Chondrocyte (in vitro differentiated cells): ENCODE measurements around the gene ADCY7. TPM values are rescaled to one million over a fixed set of nuclear protein-coding genes. Genes with fewer than 3 reads are reported as not detected.

Experiments
- DNase-seq: peaks from one replicate; pipeline ENCODE4 v3.0.0; 2021; ENCODE audit warnings: mixed read lengths, low spot score
- H3K27ac Mint-ChIP-seq: one replicate; pipeline ENCODE4 v1.8.0; 2021; ENCODE audit warnings: mild to moderate bottlenecking, moderate library complexity, mixed read lengths; ENCODE audit not compliant: unreplicated experiment
- H3K27me3 Mint-ChIP-seq: 2 replicates; pipeline ENCODE4 v1.8.0; 2021; ENCODE audit warnings: low read depth, mixed read lengths
- H3K36me3 Mint-ChIP-seq: 2 replicates; pipeline ENCODE4 v1.8.0; 2021; ENCODE audit warnings: low read depth, mixed read lengths
- H3K4me1 Mint-ChIP-seq: 2 replicates; pipeline ENCODE4 v1.8.0; 2021; ENCODE audit warnings: low read depth, mild to moderate bottlenecking, mixed read lengths
- H3K4me3 Mint-ChIP-seq: one replicate; pipeline ENCODE4 v1.8.0; 2021; ENCODE audit warnings: mild to moderate bottlenecking, moderate library complexity, mixed read lengths; ENCODE audit not compliant: unreplicated experiment
- H3K9me3 Mint-ChIP-seq: 2 replicates; pipeline ENCODE4 v1.8.0; 2021; ENCODE audit warnings: low read depth, mixed read lengths
- total RNA-seq: library from RNA; stranded (reverse); gene quantifications from 3 replicates; pipeline ENCODE4 v1.2.1, GENCODE V29; 2021
- TF ChIP-seq, protein P1 (sequence below): fragments of 200-600 bp; sonication (generic); IDR thresholded peaks from 2 replicates; pipeline ENCODE4 v1.5.0; 2021; ENCODE audit warnings: antibody characterized with exemption, mild to moderate bottlenecking, moderate library complexity

ADCY7 gene
- total RNA-seq, 1 donor from 2014 or later, result 9.1 TPM

DNA sequence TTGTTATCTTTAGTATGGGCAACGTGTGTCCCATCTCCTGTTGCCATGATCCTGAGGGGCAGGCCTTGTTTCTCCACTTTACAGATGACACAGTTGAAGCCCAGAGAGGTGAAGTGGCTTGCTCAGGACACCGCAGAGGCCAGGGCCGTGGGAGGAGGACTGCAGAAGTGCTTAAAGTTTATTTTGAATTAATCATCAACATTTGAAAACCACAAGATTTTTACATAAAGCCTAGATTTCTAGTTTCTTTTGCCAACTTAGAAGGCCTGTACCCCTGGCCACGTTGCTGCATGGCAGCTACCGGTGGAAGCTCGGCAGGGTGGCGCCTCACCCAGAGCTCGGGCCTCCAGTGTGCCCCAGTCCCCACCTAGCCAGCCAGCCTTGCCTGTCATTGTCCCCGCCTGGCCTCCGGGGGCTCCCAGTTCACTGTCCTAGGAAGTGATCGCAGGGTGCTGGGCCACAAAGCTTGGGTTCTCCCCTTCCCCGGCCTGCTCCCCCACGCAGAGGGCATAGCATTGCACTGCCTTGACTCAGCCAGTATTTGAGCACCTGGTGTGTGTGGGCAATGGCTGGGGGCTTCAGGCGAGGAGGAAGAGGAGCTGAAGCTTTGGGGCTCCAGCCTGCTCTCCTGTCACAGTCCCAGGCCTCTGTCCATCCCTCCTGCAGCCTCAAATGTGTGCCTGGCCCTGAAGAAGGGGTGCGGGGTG is 14.8 kb upstream of the ADCY7 start:
- H3K4me1 Mint-ChIP-seq, result peaks cover 24% of the 10 kb centered on the region
- TF ChIP-seq, protein P1, sequence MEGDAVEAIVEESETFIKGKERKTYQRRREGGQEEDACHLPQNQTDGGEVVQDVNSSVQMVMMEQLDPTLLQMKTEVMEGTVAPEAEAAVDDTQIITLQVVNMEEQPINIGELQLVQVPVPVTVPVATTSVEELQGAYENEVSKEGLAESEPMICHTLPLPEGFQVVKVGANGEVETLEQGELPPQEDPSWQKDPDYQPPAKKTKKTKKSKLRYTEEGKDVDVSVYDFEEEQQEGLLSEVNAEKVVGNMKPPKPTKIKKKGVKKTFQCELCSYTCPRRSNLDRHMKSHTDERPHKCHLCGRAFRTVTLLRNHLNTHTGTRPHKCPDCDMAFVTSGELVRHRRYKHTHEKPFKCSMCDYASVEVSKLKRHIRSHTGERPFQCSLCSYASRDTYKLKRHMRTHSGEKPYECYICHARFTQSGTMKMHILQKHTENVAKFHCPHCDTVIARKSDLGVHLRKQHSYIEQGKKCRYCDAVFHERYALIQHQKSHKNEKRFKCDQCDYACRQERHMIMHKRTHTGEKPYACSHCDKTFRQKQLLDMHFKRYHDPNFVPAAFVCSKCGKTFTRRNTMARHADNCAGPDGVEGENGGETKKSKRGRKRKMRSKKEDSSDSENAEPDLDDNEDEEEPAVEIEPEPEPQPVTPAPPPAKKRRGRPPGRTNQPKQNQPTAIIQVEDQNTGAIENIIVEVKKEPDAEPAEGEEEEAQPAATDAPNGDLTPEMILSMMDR, result peak; percentile 9
- no peak overlapping the region for H3K4me3 Mint-ChIP-seq
- H3K27me3 Mint-ChIP-seq, result peaks cover 15% of the 10 kb centered on the region
- peaks cover 3% of the 10 kb centered on the region for H3K9me3 Mint-ChIP-seq
- H3K36me3 Mint-ChIP-seq, result no peaks in the 10 kb centered on the region
- DNase-seq, result peak; percentile 92
- peak overlapping the region; percentile 93 for H3K27ac Mint-ChIP-seq

DNA sequence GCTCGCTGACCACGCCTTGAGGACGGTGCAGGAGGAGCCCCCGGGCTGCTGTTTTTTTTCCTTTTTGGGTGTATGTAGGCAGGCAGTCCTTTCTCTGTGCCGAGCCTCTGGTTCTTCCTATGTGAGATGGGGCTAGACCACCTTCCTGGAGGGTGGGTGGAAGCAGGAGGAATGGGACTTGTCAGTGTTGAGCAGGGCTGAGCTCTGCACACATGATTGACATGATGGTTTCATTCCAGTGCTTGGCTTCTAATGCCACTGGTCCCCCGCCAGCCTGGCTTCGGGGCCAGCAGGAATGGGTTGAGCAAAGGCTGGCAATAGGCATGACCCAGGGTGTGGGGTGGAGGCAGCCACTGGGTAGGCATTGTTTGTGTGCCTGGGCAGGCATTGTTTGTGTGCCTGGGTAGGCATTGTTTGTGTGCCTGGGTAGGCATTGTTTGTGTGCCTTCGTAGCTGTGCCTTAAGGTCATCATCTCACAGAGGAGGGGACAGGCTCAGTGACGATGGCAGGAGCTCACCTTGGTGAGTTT is 14.2 kb upstream of the ADCY7 start:
- Mint-ChIP-seq H3K4me1 (peaks cover 24% of the 10 kb centered on the region), H3K27me3 (peaks cover 11% of the 10 kb centered on the region), H3K27ac (no peak overlapping the region), H3K4me3 (no peak overlapping the region), H3K9me3 (peaks cover 3% of the 10 kb centered on the region), H3K36me3 (no peaks in the 10 kb centered on the region)
- TF ChIP-seq, protein P1, result no peak
- DNase-seq, result peak; percentile 62

DNA sequence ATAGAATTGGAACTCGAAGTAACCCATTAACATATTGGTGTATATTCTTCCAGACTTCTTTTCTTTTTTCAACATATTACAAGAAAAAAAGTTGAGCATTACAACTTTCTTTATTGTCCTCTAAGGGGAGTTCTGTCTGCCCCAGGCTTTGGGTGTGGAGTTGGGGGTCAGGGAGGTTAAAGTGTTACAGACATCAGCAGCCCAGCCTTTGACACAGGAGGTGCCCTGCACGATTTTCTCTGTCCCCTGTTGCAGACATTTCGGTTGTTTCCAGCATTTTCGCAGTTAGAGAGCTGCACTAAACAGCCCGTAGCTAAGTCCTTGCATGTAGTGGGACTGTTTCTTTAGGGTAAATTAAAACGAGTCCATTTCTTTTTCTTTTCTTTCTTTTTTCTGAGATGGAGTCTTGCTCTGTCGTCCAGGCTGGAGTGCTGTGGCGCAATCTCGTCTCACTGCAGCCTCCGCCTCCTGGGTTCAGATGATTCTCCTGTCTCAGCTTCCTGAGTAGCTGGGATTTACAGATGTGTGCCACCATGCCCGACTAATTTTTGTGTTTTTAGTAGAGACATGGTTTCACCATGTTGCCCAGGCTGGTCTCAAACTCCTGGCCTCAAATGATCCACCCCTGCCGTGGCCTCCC is 13.4 kb upstream of the ADCY7 start:
- DNase-seq, result no peak
- Mint-ChIP-seq H3K9me3 (peaks cover 3% of the 10 kb centered on the region), H3K4me1 (peaks cover 24% of the 10 kb centered on the region), H3K27me3 (peaks cover 9% of the 10 kb centered on the region), H3K27ac (no peak overlapping the region), H3K4me3 (no peak overlapping the region), H3K36me3 (no peaks in the 10 kb centered on the region)
- TF ChIP-seq, protein P1, result no peak

DNA sequence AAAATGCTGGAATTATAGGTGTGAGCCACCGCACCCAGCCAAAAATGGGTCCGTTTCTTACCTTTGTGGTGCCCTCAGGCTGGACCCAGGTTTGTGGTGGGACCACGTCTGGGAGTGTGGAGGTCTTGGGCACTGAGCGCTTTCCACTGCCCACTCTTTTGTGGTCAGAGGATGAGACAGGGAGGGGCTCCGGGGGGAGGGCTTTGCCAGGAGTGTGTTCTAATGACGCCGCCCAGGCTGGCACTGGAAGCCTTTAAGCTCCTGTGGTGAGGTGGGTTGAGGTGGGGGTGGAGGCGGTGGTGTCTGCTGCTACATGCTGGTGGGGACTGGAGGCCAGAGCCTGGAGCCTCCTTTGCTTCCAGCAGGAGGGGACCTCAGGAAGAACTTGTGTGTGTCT is 12.8 kb upstream of the ADCY7 start:
- Mint-ChIP-seq H3K36me3 (no peaks in the 10 kb centered on the region), H3K4me1 (peaks cover 24% of the 10 kb centered on the region), H3K27ac (no peak overlapping the region), H3K9me3 (peaks cover 3% of the 10 kb centered on the region), H3K27me3 (peaks cover 9% of the 10 kb centered on the region), H3K4me3 (no peak overlapping the region)
- TF ChIP-seq, protein P1, result no peak
- DNase-seq, result peak; percentile 64

DNA sequence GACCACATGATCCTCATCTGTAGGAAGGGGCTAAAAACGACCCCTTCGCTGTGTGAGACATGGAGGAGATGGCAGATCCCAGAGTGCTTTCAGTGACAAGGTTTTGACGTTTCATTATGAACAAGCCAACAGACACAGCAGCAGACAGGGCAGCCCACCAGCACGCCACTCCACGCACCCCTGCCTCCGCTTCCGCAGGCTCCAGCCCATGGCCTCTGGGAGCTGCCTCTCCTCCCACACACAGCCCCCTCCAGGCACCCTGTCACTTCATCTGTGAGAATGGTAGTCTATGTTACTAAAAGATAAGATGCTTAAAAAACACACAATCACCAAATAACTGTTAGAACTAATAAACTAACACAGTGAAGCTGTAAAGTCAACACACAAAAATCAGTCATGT is 12.3 kb upstream of the ADCY7 start:
- DNase-seq, result no peak
- no peaks in the 10 kb centered on the region for H3K36me3 Mint-ChIP-seq
- H3K4me3 Mint-ChIP-seq, result no peak overlapping the region
- H3K9me3 Mint-ChIP-seq, result peaks cover 3% of the 10 kb centered on the region
- TF ChIP-seq, protein P1, result no peak
- peaks cover 9% of the 10 kb centered on the region for H3K27me3 Mint-ChIP-seq
- no peak overlapping the region for H3K27ac Mint-ChIP-seq
- peaks cover 30% of the 10 kb centered on the region for H3K4me1 Mint-ChIP-seq
